Measurements from ENCODE around the gene RNF113B.

RNF113B gene

DNA sequence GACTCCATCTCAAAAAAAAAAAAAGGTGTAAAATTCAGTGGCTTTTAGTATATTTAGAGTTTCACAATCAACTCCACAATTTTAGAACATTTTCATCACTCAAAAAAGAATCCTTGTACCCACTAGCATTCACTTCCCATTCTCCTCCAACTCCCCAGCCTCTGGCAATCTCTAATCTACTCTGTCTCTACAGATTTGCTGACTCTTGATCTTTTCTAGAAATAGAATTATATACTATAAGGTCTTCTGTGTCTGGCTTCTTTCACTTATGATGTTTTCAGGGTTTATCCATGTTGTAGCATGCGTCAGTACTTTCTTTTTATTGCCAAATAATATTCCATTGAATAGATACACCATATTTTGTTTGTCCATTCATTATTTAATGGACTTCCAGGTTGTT, 42.2 kb downstream of the RNF113B start:
- DNase-seq, result no peak

DNA sequence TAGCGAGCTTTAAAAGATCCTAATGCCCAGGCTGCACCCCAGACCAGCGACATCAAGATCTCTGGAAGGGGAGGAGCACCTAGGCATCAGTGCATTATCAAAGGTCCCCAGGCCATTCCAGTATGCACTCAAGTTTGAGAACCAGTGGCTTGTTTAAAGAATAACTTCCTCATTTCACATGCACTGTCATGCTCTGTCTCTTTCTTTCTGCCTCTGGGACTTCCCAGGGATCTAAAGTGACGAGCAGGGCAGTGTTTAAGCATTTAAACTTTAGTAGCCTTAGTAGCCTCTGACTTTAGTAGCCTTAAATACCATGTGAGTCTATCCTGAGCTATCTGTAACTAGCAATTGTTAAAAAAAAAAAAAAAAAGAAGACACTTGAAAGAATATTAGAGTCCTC, 43.1 kb downstream of the RNF113B start:
- no peak for DNase-seq

- DNase-seq, result no peak
Observed at GRCh38 chr13:98129059-98129746, 47.9 kb downstream of the RNF113B start.

All from stimulated activated CD4-positive, alpha-beta T cell treated with anti-CD3 and anti-CD28 coated beads, Interleukin-15, amount 100 ng/mL, for 24 hours (primary cell).